ENCODE results near the gene HLA-DMB. TPM values are rescaled to one million over a fixed set of nuclear protein-coding genes. Genes with fewer than 3 reads are reported as not detected.

Gene HLA-DMB
- total RNA-seq, 3 donors from 2014 or later (not counting 1 experiment from before 2014, with no cell fraction given): 19.5 to 28.1 (median 23.0) TPM

GRCh38 chr6:32894085-32895005, 46.5 kb downstream of the HLA-DMB start:
- DNase-seq (peak; percentile 94 to 97), ATAC-seq (peak; percentile 97 to 99 (median 98))
- Histone ChIP-seq H3K27ac (ENCODE audit: low read length) (peak overlapping the region; percentile 95), H3K4me1 (ENCODE audit: control insufficient read depth, insufficient read depth, low read length) (peaks cover 26% of the 10 kb centered on the region), H3K4me3 (ENCODE audit: low read length) (peak overlapping the region; percentile 88), H3K9me3 (ENCODE audit: control insufficient read depth, insufficient read depth, low read length) (no peaks in the 10 kb centered on the region), H3K27me3 (ENCODE audit: control insufficient read depth, insufficient read depth, low read length) (no peaks in the 10 kb centered on the region), H3K36me3 (ENCODE audit: control insufficient read depth, insufficient read depth, low read length) (no peaks in the 10 kb centered on the region)
- TF ChIP-seq, protein P1, sequence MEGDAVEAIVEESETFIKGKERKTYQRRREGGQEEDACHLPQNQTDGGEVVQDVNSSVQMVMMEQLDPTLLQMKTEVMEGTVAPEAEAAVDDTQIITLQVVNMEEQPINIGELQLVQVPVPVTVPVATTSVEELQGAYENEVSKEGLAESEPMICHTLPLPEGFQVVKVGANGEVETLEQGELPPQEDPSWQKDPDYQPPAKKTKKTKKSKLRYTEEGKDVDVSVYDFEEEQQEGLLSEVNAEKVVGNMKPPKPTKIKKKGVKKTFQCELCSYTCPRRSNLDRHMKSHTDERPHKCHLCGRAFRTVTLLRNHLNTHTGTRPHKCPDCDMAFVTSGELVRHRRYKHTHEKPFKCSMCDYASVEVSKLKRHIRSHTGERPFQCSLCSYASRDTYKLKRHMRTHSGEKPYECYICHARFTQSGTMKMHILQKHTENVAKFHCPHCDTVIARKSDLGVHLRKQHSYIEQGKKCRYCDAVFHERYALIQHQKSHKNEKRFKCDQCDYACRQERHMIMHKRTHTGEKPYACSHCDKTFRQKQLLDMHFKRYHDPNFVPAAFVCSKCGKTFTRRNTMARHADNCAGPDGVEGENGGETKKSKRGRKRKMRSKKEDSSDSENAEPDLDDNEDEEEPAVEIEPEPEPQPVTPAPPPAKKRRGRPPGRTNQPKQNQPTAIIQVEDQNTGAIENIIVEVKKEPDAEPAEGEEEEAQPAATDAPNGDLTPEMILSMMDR (IDR thresholded peaks at IDR 0.05): no peak
- no peaks in the 10 kb centered on the region for H3K36me3 Mint-ChIP-seq
- H3K27me3 Mint-ChIP-seq (ENCODE audit: low read depth in 2 of 2): no peaks in the 10 kb centered on the region
- H3K9me3 Mint-ChIP-seq: no peaks in the 10 kb centered on the region
- H3K4me1 Mint-ChIP-seq: peaks cover 42 to 47% of the 10 kb centered on the region in 2 donors
- intact Hi-C loops (cut with micrococcal nuclease): loop anchor here (2.0 to 5.0 kb wide), 2 partner anchors 48 to 78 kb away; partner anchors contain the start of gene HLA-DMB
- H3K27ac Mint-ChIP-seq: peak overlapping the region; percentile 91 to 97
- WGBS (ENCODE audit: insufficient coverage): under 1% methylated on average over 61 of the region's 61 CpGs
- peak overlapping the region; percentile 98 for H3K4me3 Mint-ChIP-seq

DNA sequence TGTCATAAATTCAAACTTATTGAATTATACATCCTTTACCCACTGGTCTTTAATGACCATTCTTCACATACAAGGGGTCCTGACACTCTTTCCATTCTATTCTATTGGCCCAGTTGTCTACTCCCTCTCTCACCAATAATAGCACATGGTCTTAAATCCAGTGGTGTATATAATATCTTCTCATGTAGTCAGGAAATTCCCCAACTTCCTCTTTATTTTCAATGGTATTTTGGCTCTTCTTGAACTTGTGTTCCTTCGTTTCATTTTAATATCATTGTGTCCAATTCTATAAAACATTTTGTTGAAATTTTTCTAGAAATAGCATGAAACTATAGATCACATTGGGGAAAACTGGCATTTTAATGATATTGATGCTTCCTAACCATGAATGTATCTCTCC, 50.0 kb downstream of the HLA-DMB start:
- TF ChIP-seq, protein P1 (IDR thresholded peaks at IDR 0.05): no peak
- DNase-seq (no peak), ATAC-seq (no peak)
- Mint-ChIP-seq H3K4me1 (peaks cover 24 to 26% of the 10 kb centered on the region in 2 donors), H3K4me3 (no peak overlapping the region), H3K9me3 (no peaks in the 10 kb centered on the region), H3K36me3 (no peaks in the 10 kb centered on the region), H3K27me3 (ENCODE audit: low read depth in 2 of 2) (no peaks in the 10 kb centered on the region), H3K27ac (no peak overlapping the region)
- H3K4me1 ChIP-seq (ENCODE audit: control insufficient read depth, insufficient read depth, low read length): peaks cover 16% of the 10 kb centered on the region
- intact Hi-C loops (cut with micrococcal nuclease): loop anchor here (5.0 kb wide), 1 partner anchor 51 kb away; the partner anchor contains the start of gene HLA-DMB
- H3K36me3 ChIP-seq (ENCODE audit: control insufficient read depth, insufficient read depth, low read length): no peaks in the 10 kb centered on the region
- no peaks in the 10 kb centered on the region for H3K27me3 ChIP-seq (ENCODE audit: control insufficient read depth, insufficient read depth, low read length)
- no peaks in the 10 kb centered on the region for H3K9me3 ChIP-seq (ENCODE audit: control insufficient read depth, insufficient read depth, low read length)
- WGBS (ENCODE audit: insufficient coverage): no CpG with 5 or more reads among the region's 1 CpG
- no peak overlapping the region for H3K4me3 ChIP-seq (ENCODE audit: low read length)
- no peak overlapping the region for H3K27ac ChIP-seq (ENCODE audit: low read length)

GRCh38 chr6:32889533-32889932, 51.3 kb downstream of the HLA-DMB start:
- DNase-seq: no peak
- no peak overlapping the region for H3K27ac Mint-ChIP-seq

More at GRCh38 chr6:32889533-32889932, 51.3 kb downstream of the HLA-DMB start:
- no peaks in the 10 kb centered on the region for H3K36me3 ChIP-seq (ENCODE audit: control insufficient read depth, insufficient read depth, low read length)
- no peaks in the 10 kb centered on the region for H3K27me3 ChIP-seq (ENCODE audit: control insufficient read depth, insufficient read depth, low read length)
- no peaks in the 10 kb centered on the region for H3K9me3 ChIP-seq (ENCODE audit: control insufficient read depth, insufficient read depth, low read length)
- H3K4me3 Mint-ChIP-seq: no peak overlapping the region
- no peak overlapping the region for H3K4me3 ChIP-seq (ENCODE audit: low read length)
- intact Hi-C loops (cut with micrococcal nuclease): no loop called here
- peaks cover 13 to 14% of the 10 kb centered on the region in 2 donors for H3K4me1 Mint-ChIP-seq
- H3K27ac ChIP-seq (ENCODE audit: low read length): no peak overlapping the region
- ATAC-seq: no peak
- TF ChIP-seq, protein P1 (IDR thresholded peaks at IDR 0.05): no peak
- no peaks in the 10 kb centered on the region for H3K9me3 Mint-ChIP-seq
- 38% methylated on average over 1 of the region's 1 CpG for WGBS (ENCODE audit: insufficient coverage)
- no peaks in the 10 kb centered on the region for H3K27me3 Mint-ChIP-seq (ENCODE audit: low read depth in 2 of 2)
- no peaks in the 10 kb centered on the region for H3K36me3 Mint-ChIP-seq
- H3K4me1 ChIP-seq (ENCODE audit: control insufficient read depth, insufficient read depth, low read length): peaks cover 6% of the 10 kb centered on the region
